ENCODE results near the gene LDLRAD4. TPM values are rescaled to one million over a fixed set of nuclear protein-coding genes. Genes with fewer than 3 reads are reported as not detected.

Gene LDLRAD4
- total and polyA plus RNA-seq, 2 experiments from 2014 or later: 0.73 to 1.9 TPM

- TF ChIP-seq REST (IDR thresholded peaks at IDR 0.05; ENCODE audit: unreplicated experiment) (no peak), ZNF331 (CRISPR knock-in tag; IDR thresholded peaks at IDR 0.05; ENCODE audit: low read depth) (no peak)
These were observed 204.8 kb downstream of the LDLRAD4 start (continued) for GRCh38 chr18:13423352-13423751.

GRCh38 chr18:13424363-13424762, 205.8 kb downstream of the LDLRAD4 start:
- Histone ChIP-seq H3F3A (replicated peaks; ENCODE audit: low read depth) (no peaks in the 10 kb centered on the region), H4K20me1 (replicated peaks; ENCODE audit: insufficient read depth) (no peaks in the 10 kb centered on the region), H3K4me2 (no peak overlapping the region), H3K36me3 (ENCODE audit: insufficient read depth) (no peaks in the 10 kb centered on the region), H3K27ac (ENCODE audit: low read depth) (no peak overlapping the region), H3K27me3 (ENCODE audit: insufficient read depth) (no peaks in the 10 kb centered on the region), H3K79me2 (replicated peaks; ENCODE audit: insufficient read depth) (no peaks in the 10 kb centered on the region), H2AFZ (no peak overlapping the region), H3K4me1 (ENCODE audit: insufficient read depth) (no peaks in the 10 kb centered on the region), H3K9me2 (ENCODE audit: insufficient read depth) (no peaks in the 10 kb centered on the region), H3K4me3 (no peak overlapping the region)
- H3K9me3 Mint-ChIP-seq: peaks cover 3% of the 10 kb centered on the region; the same call in 1 of the 3 replicates
- H3K4me1 Mint-ChIP-seq: peaks cover 17% of the 10 kb centered on the region
- TF ChIP-seq EZH2phosphoT487 (IDR thresholded peaks at IDR 0.05; ENCODE audit: unreplicated experiment) (no peak), STAT1 (IDR thresholded peaks at IDR 0.05; ENCODE audit: unreplicated experiment) (no peak), ZNF462 (CRISPR knock-in tag; IDR thresholded peaks at IDR 0.05) (no peak)
- H3K36me3 Mint-ChIP-seq (ENCODE audit: low read depth): no peaks in the 10 kb centered on the region
- ATAC-seq (no peak), DNase-seq (ENCODE audit: low spot score) (no peak)
- no peak overlapping the region for H3K4me3 Mint-ChIP-seq
- peaks cover 3% of the 10 kb centered on the region for H3K27me3 Mint-ChIP-seq (ENCODE audit: insufficient read depth, low read depth, poor library complexity)
- no peak overlapping the region for H3K27ac Mint-ChIP-seq

Data from GM23338 (cell line).